Gastroesophageal sphincter (tissue), 4 donors: ENCODE measurements around the gene RYR2. TPM values are rescaled to one million over a fixed set of nuclear protein-coding genes. Genes with fewer than 3 reads are reported as not detected.

ENCODE experiments used
- ATAC-seq: fragments of 150-250 bp; one replicate; pipeline ENCODE4 v1.9.1; 2016; ENCODE audit warnings: mild to moderate bottlenecking, moderate library complexity
- H3K27ac ChIP-seq, 4 donors: fragments of 200-600 bp; sonication (generic) in 3 of 4; 1 replicate in 3 of 4; 2 replicates in 1 of 4; pipeline ENCODE4 v1.5.1; 2016 to 2019
- H3K27me3 ChIP-seq: fragments of 200-600 bp; sonication (generic); one replicate; pipeline ENCODE4 v1.5.1; 2019
- H3K36me3 ChIP-seq, 2 donors: fragments of 200-600 bp; sonication (generic); one replicate each; pipeline ENCODE4 v1.5.1; 2019; ENCODE audit warnings: control low read depth in 1 of 2
- H3K4me1 ChIP-seq, 3 donors: fragments of 200-600 bp; sonication (generic); 1 replicate in 2 of 3; 2 replicates in 1 of 3; pipeline ENCODE4 v1.5.1; 2016 to 2019; ENCODE audit warnings: control low read depth in 2 of 3
- H3K4me3 ChIP-seq, 2 donors: fragments of 200-600 bp; sonication (generic); one replicate each; pipeline ENCODE4 v1.5.1; 2019; ENCODE audit warnings: mild to moderate bottlenecking in 1 of 2, moderate library complexity in 1 of 2
- H3K9me3 ChIP-seq, 3 donors: fragments of 200-600 bp; sonication (generic); one replicate each; pipeline ENCODE4 v1.5.1; 2017 to 2019; ENCODE audit warnings: control low read depth in 2 of 3
- CTCF ChIP-seq, 4 experiments: fragments of 200-600 bp in 2 of 4; fragments of 450-650 bp in 2 of 4; sonication (generic) in 1 of 4; IDR thresholded peaks; one replicate each; pipeline ENCODE4 v1.5.1; 2017 to 2019; ENCODE audit warnings: antibody characterized with exemption in 4 of 4, mild to moderate bottlenecking in 2 of 4, moderate library complexity in 2 of 4
- EP300 ChIP-seq: sonication (generic); formaldehyde crosslinking; IDR thresholded peaks from one replicate; pipeline ENCODE4 v1.6.1; 2017; ENCODE audit warnings: antibody characterized with exemption, mild to moderate bottlenecking
- POLR2A ChIP-seq, 2 donors: fragments of 450-650 bp; IDR thresholded peaks; one replicate each; pipeline ENCODE4 v1.6.1; 2017; ENCODE audit warnings: antibody characterized with exemption in 2 of 2, mild to moderate bottlenecking in 2 of 2, moderate library complexity in 1 of 2
- POLR2AphosphoS5 ChIP-seq: sonication (generic); formaldehyde crosslinking; IDR thresholded peaks from one replicate; pipeline ENCODE4 v1.6.1; 2017; ENCODE audit warnings: antibody characterized with exemption
- WGBS, 2 donors: methylation state at CpG; one replicate each; pipeline ENCODE4 v1.1.5; 2018; ENCODE audit warnings: low coverage in 1 of 2; 5-methylcytosine and 5-hydroxymethylcytosine counted together
- total RNA-seq, 4 donors: library from RNA; depleted of rRNA; stranded (reverse); fragments of >200 nt; gene quantifications; one replicate each; pipeline ENCODE4 v1.1.0, GENCODE V29; 2016

Gene RYR2
- total RNA-seq, 4 donors from 2014 or later = 27.4 to 78.8 (median 42.7) TPM

GRCh38 chr1:237774246-237774645 lies 732.3 kb downstream of the RYR2 start:
- 52 to 69% methylated on average over 4 of the region's 4 CpGs for WGBS, 2 donors
- peaks cover 0 to 8% of the 10 kb centered on the region in 2 donors for H3K36me3 ChIP-seq
- TF ChIP-seq POLR2AphosphoS5 (no peak), POLR2A (IDR thresholded peaks at IDR 0.05) (no peak), CTCF (IDR thresholded peaks at IDR 0.05) (no peak), EP300 (no peak)
- ATAC-seq = no peak
- no peak overlapping the region for H3K27ac ChIP-seq
- H3K4me3 ChIP-seq = no peak overlapping the region
- H3K9me3 ChIP-seq = no peaks in the 10 kb centered on the region
- no peaks in the 10 kb centered on the region for H3K4me1 ChIP-seq
- H3K27me3 ChIP-seq = no peaks in the 10 kb centered on the region

- ATAC-seq = no peak
- TF ChIP-seq POLR2A (IDR thresholded peaks at IDR 0.05) = no peak
- no peak for TF ChIP-seq EP300
- no peak for TF ChIP-seq POLR2AphosphoS5
- no peak for TF ChIP-seq CTCF (IDR thresholded peaks at IDR 0.05)
- Histone ChIP-seq H3K4me3 (no peak overlapping the region), H3K27ac (no peak overlapping the region), H3K4me1 (no peaks in the 10 kb centered on the region), H3K36me3 (peaks cover 0 to 34% of the 10 kb centered on the region in 2 donors), H3K9me3 (no peaks in the 10 kb centered on the region), H3K27me3 (no peaks in the 10 kb centered on the region)
- WGBS, 2 donors = 73 to 79% methylated on average over 3 of the region's 3 CpGs
Observed at GRCh38 chr1:237779356-237779755, 737.4 kb downstream of the RYR2 start.

GRCh38 chr1:237786066-237786719 lies 744.2 kb downstream of the RYR2 start:
- H3K27me3 ChIP-seq = no peaks in the 10 kb centered on the region
- peaks cover 0 to 61% of the 10 kb centered on the region in 2 donors for H3K36me3 ChIP-seq
- no peaks in the 10 kb centered on the region for H3K9me3 ChIP-seq
- no peak overlapping the region for H3K27ac ChIP-seq
- ATAC-seq = no peak
- TF ChIP-seq POLR2A (IDR thresholded peaks at IDR 0.05) (no peak), CTCF (IDR thresholded peaks at IDR 0.05) (no peak), POLR2AphosphoS5 (no peak), EP300 (no peak)
- H3K4me1 ChIP-seq = no peaks in the 10 kb centered on the region
- WGBS, 2 donors = 88 to 100% methylated on average over 4 to 9 of the region's 11 CpGs
- no peak overlapping the region for H3K4me3 ChIP-seq

GRCh38 chr1:237788069-237788468 lies 746.1 kb downstream of the RYR2 start:
- no peak overlapping the region for H3K4me3 ChIP-seq
- ATAC-seq = no peak
- H3K27ac ChIP-seq = no peak overlapping the region
- no peaks in the 10 kb centered on the region for H3K4me1 ChIP-seq
- TF ChIP-seq CTCF (IDR thresholded peaks at IDR 0.05) = no peak
- no peak for TF ChIP-seq POLR2AphosphoS5
- TF ChIP-seq EP300 = no peak
- no peak for TF ChIP-seq POLR2A (IDR thresholded peaks at IDR 0.05)
- no peaks in the 10 kb centered on the region for H3K27me3 ChIP-seq
- peaks cover 0 to 67% of the 10 kb centered on the region in 2 donors for H3K36me3 ChIP-seq
- 61 to 62% methylated on average over 2 to 3 of the region's 3 CpGs for WGBS, 2 donors
- no peaks in the 10 kb centered on the region for H3K9me3 ChIP-seq

- Histone ChIP-seq H3K4me3 (no peak overlapping the region), H3K4me1 (no peaks in the 10 kb centered on the region), H3K27me3 (no peaks in the 10 kb centered on the region), H3K9me3 (no peaks in the 10 kb centered on the region), H3K27ac (no peak overlapping the region), H3K36me3 (peaks cover 0 to 66% of the 10 kb centered on the region in 2 donors)
- WGBS, 2 donors = 85 to 94% methylated on average over 3 to 5 of the region's 5 CpGs
- TF ChIP-seq EP300 (no peak), POLR2A (IDR thresholded peaks at IDR 0.05) (no peak), POLR2AphosphoS5 (no peak)
- no peak for ATAC-seq
Observed at GRCh38 chr1:237789619-237790018, 747.6 kb downstream of the RYR2 start.
